ENCODE measurements around the gene CIAO3. TPM values are rescaled to one million over a fixed set of nuclear protein-coding genes. Genes with fewer than 3 reads are reported as not detected.

Gene CIAO3
- total RNA-seq, 1 experiment from 2014 or later = 32.8 TPM

- H3K27me3 ChIP-seq (ENCODE audit: insufficient read depth, low read length) = no peaks in the 10 kb centered on the region
- H3K79me2 ChIP-seq (ENCODE audit: insufficient read depth, low read length) = peaks cover 15% of the 10 kb centered on the region; the same call in 1 of the 2 replicates
- H3K36me3 ChIP-seq (ENCODE audit: control insufficient read depth in 1 of 2, insufficient read depth in 2 of 2, low read length in 2 of 2) = peaks cover 6 to 16% of the 10 kb centered on the region in 2 experiments
- no TSS peak for BruUV-seq (replicated peaks)
- H3K9me2 ChIP-seq (ENCODE audit: insufficient read depth) = no peaks in the 10 kb centered on the region
- H4K20me1 ChIP-seq (ENCODE audit: insufficient read depth) = no peaks in the 10 kb centered on the region
- no peak overlapping the region for H3K4me2 ChIP-seq (ENCODE audit: low read length)
- ChIA-PET CTCF (no interaction called here), POLR2A (interaction anchor here (0.6 to 1.4 kb wide), 2 partner anchors 8 to 14 kb away, joined by 3 read pairs; partner anchors contain the start of gene CIAO3), RAD21 (ENCODE audit: low non-redundant PET in 1 of 2, low total read pairs in 2 of 2, uncharacterized antibody in 2 of 2, unreplicated experiment in 2 of 2) (interaction anchor here in 1 of 2 experiments (0.6 kb wide), 1 partner anchor 99 kb away, joined by 3 read pairs; no protein-coding TSS in a partner anchor)
- DNase-seq (ENCODE audit: low read depth, low spot score) (no peak), ATAC-seq (no peak)
- H3K9ac ChIP-seq (ENCODE audit: low read length) = no peak overlapping the region
- intact Hi-C loops (cut with micrococcal nuclease) = no loop called here
- 0 out of 2 replicates have a peak overlapping the region, but pooled peaks have one; percentile 11 for H3K27ac ChIP-seq (ENCODE audit: low read depth, low read length)
- H3K4me3 ChIP-seq (replicated peaks in 1 of 2; ENCODE audit: low read depth in 1 of 2, low read length in 2 of 2) = no peak overlapping the region
- H3K9me3 ChIP-seq (ENCODE audit: control insufficient read depth in 1 of 2, insufficient read depth in 1 of 2, low read depth in 1 of 2, low read length in 2 of 2) = no peaks in the 10 kb centered on the region
- H2AFZ ChIP-seq (ENCODE audit: low read depth, low read length, poor library complexity, severe bottlenecking) = no peak overlapping the region
- TF ChIP-seq POLR2AphosphoS5 (IDR thresholded peaks at IDR 0.05; ENCODE audit: low read depth, low read length) (no peak), CTCF (IDR thresholded peaks at IDR 0.05 in 2 of 3, conservative IDR thresholded peaks at IDR 0.05 in 1 of 3; ENCODE audit: borderline replicate concordance in 1 of 3, insufficient read depth in 1 of 3, low read depth in 2 of 3, low read length in 2 of 3) (peak in 2 of 3 experiments; percentile 38 to 44; a peak in 3 of 6 replicates)
- peaks cover 0 to 13% of the 10 kb centered on the region in 2 experiments; a peak in 3 of 4 replicates for H3K4me1 ChIP-seq (ENCODE audit: control insufficient read depth in 1 of 2, insufficient read depth in 2 of 2, low read length in 2 of 2)
These were observed 7.9 kb downstream of the CIAO3 start for GRCh38 chr16:732936-733335.

GRCh38 chr16:732332-732731 is 8.5 kb downstream of the CIAO3 start:
- ChIA-PET CTCF (no interaction called here), RAD21 (ENCODE audit: low non-redundant PET in 1 of 2, low total read pairs in 2 of 2, uncharacterized antibody in 2 of 2, unreplicated experiment in 2 of 2) (interaction anchor here in 1 of 2 experiments (0.6 kb wide), 1 partner anchor 100 kb away, joined by 3 read pairs; no protein-coding TSS in a partner anchor), POLR2A (interaction anchor here (0.6 to 1.4 kb wide), 2 partner anchors 9 to 13 kb away, joined by 3 read pairs; partner anchors contain the start of gene CIAO3)
- Histone ChIP-seq H3K9me2 (ENCODE audit: insufficient read depth) (no peaks in the 10 kb centered on the region), H2AFZ (ENCODE audit: low read depth, low read length, poor library complexity, severe bottlenecking) (no peak overlapping the region), H3K4me3 (replicated peaks in 1 of 2; ENCODE audit: low read depth in 1 of 2, low read length in 2 of 2) (no peak overlapping the region), H3K27me3 (ENCODE audit: insufficient read depth, low read length) (no peaks in the 10 kb centered on the region), H3K4me2 (ENCODE audit: low read length) (no peak overlapping the region), H3K79me2 (ENCODE audit: insufficient read depth, low read length) (peaks cover 19% of the 10 kb centered on the region; the same call in 1 of the 2 replicates), H3K4me1 (ENCODE audit: control insufficient read depth in 1 of 2, insufficient read depth in 2 of 2, low read length in 2 of 2) (peaks cover 0 to 14% of the 10 kb centered on the region in 2 experiments; a peak in 3 of 4 replicates), H3K27ac (ENCODE audit: low read depth, low read length) (0 out of 2 replicates have a peak overlapping the region, but pooled peaks have one; percentile 11), H3K36me3 (ENCODE audit: control insufficient read depth in 1 of 2, insufficient read depth in 2 of 2, low read length in 2 of 2) (peaks cover 6 to 13% of the 10 kb centered on the region in 2 experiments), H4K20me1 (ENCODE audit: insufficient read depth) (no peaks in the 10 kb centered on the region), H3K9ac (ENCODE audit: low read length) (no peak overlapping the region), H3K9me3 (ENCODE audit: control insufficient read depth in 1 of 2, insufficient read depth in 1 of 2, low read depth in 1 of 2, low read length in 2 of 2) (no peaks in the 10 kb centered on the region)
- no TSS peak for BruUV-seq (replicated peaks)
- ATAC-seq = no peak
- no peak for DNase-seq (ENCODE audit: low read depth, low spot score)
- intact Hi-C loops (cut with micrococcal nuclease) = no loop called here
- TF ChIP-seq ELF1 (IDR thresholded peaks at IDR 0.05; ENCODE audit: borderline replicate concordance, low read depth) (no peak), EZH2 (IDR thresholded peaks at IDR 0.05) (no peak), SP1 (IDR thresholded peaks at IDR 0.05; ENCODE audit: low read depth) (no peak), SIN3A (IDR thresholded peaks at IDR 0.05; ENCODE audit: low read depth) (no peak), YY1 (IDR thresholded peaks at IDR 0.05; ENCODE audit: extremely low read depth, insufficient replicate concordance, low read depth, low read length) (no peak), EZH2phosphoT487 (IDR thresholded peaks at IDR 0.05; ENCODE audit: borderline replicate concordance) (no peak), CEBPB (IDR thresholded peaks at IDR 0.05; ENCODE audit: low read depth) (no peak), REST (IDR thresholded peaks at IDR 0.05; ENCODE audit: low read depth) (no peak), RAD21 (IDR thresholded peaks at IDR 0.05; ENCODE audit: low read depth) (no peak), TCF7L2 (IDR thresholded peaks at IDR 0.05; ENCODE audit: borderline replicate concordance, extremely low read depth, insufficient read depth, insufficient read length) (no peak), MAX (IDR thresholded peaks at IDR 0.05) (no peak), ATF3 (IDR thresholded peaks at IDR 0.05) (no peak)
